Measurements from ENCODE around the gene ZBTB7A.

- TF ChIP-seq, protein P1, sequence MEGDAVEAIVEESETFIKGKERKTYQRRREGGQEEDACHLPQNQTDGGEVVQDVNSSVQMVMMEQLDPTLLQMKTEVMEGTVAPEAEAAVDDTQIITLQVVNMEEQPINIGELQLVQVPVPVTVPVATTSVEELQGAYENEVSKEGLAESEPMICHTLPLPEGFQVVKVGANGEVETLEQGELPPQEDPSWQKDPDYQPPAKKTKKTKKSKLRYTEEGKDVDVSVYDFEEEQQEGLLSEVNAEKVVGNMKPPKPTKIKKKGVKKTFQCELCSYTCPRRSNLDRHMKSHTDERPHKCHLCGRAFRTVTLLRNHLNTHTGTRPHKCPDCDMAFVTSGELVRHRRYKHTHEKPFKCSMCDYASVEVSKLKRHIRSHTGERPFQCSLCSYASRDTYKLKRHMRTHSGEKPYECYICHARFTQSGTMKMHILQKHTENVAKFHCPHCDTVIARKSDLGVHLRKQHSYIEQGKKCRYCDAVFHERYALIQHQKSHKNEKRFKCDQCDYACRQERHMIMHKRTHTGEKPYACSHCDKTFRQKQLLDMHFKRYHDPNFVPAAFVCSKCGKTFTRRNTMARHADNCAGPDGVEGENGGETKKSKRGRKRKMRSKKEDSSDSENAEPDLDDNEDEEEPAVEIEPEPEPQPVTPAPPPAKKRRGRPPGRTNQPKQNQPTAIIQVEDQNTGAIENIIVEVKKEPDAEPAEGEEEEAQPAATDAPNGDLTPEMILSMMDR (conservative IDR thresholded peaks at IDR 0.05; ENCODE audit: low read depth, low read length): no peak
- TF ChIP-seq EZH2 (IDR thresholded peaks at IDR 0.05; ENCODE audit: borderline replicate concordance, low read depth, low read length, poor library complexity, severe bottlenecking): no peak
Measured at GRCh38 chr19:4027146-4027545, 39.6 kb downstream of the ZBTB7A start.

All from A673 (cell line).